DMS79 (cell line): ENCODE measurements around the gene PTPN22.

Source experiments
- DNase-seq: peaks from one replicate; lab custom pipeline; 2025; lab: John Stamatoyannopoulos, UW

Gene PTPN22

GRCh38 chr1:113850127-113850796 is 21.2 kb downstream of the PTPN22 start:
- no peak for DNase-seq

GRCh38 chr1:113849072-113849471 is 22.4 kb downstream of the PTPN22 start:
- DNase-seq, result no peak

- DNase-seq, result no peak
These were observed 25.0 kb downstream of the PTPN22 start for GRCh38 chr1:113846391-113847035.

GRCh38 chr1:113836534-113836933 is 35.0 kb downstream of the PTPN22 start:
- no peak for DNase-seq

- no peak for DNase-seq
These were observed 35.7 kb downstream of the PTPN22 start for GRCh38 chr1:113835686-113836290.

- DNase-seq, result no peak
These were observed 36.8 kb downstream of the PTPN22 start for GRCh38 chr1:113834716-113835115.

GRCh38 chr1:113830039-113830438 is 41.5 kb downstream of the PTPN22 start:
- no peak for DNase-seq

- no peak for DNase-seq
These were observed 49.6 kb downstream of the PTPN22 start for GRCh38 chr1:113821916-113822315.

GRCh38 chr1:113818578-113818977 is 52.9 kb downstream of the PTPN22 start:
- DNase-seq, result no peak

- no peak for DNase-seq
These were observed 58.3 kb downstream of the PTPN22 start for GRCh38 chr1:113813218-113813617.

GRCh38 chr1:113812661-113813135 is 58.8 kb downstream of the PTPN22 start:
- DNase-seq, result no peak

GRCh38 chr1:113811888-113812660 is 59.4 kb downstream of the PTPN22 start, which contains the start of gene RSBN1:
RSBN1 (minus strand) TSS chr1:113812476; CDS start chr1:113812412, 64 bp downstream.
- peak; percentile 98 for DNase-seq

- DNase-seq, result no peak
These were observed 60.2 kb downstream of the PTPN22 start for GRCh38 chr1:113811156-113811887.

- DNase-seq, result no peak
These were observed 61.6 kb downstream of the PTPN22 start for GRCh38 chr1:113809670-113810602.

GRCh38 chr1:113808450-113809195 is 62.9 kb downstream of the PTPN22 start:
- DNase-seq, result no peak

GRCh38 chr1:113805639-113806038 is 65.9 kb downstream of the PTPN22 start:
- DNase-seq, result no peak

- no peak for DNase-seq
These were observed 66.3 kb downstream of the PTPN22 start for GRCh38 chr1:113805256-113805531.

- no peak for DNase-seq
These were observed 66.9 kb downstream of the PTPN22 start for GRCh38 chr1:113804421-113805255.

- DNase-seq, result no peak
These were observed 69.0 kb downstream of the PTPN22 start for GRCh38 chr1:113802367-113803007.
